Naive B cell (primary cell): ENCODE results near the gene WDR48. TPM values are rescaled to one million over a fixed set of nuclear protein-coding genes. Genes with fewer than 3 reads are reported as not detected.

Experiments used
- ATAC-seq, 2 donors: fragments of 150-1000 bp; cut with Tn5 transposase; 2 replicates each; pipeline ENCODE4 v1.10.0; 2021; ENCODE audit warnings: low read depth in 2 of 2, mild to moderate bottlenecking in 2 of 2, moderate library complexity in 2 of 2
- DNase-seq: peaks from one replicate; pipeline ENCODE4 v3.0.0; 2022
- H3K27ac Mint-ChIP-seq, 6 donors: one replicate each; pipeline ENCODE4 v1.8.0; 2020 to 2022; ENCODE audit warnings: mild to moderate bottlenecking in 6 of 6, mixed read lengths in 6 of 6, moderate library complexity in 5 of 6, inconsistent platforms in 2 of 6
- H3K27me3 Mint-ChIP-seq, 3 donors: one replicate each; pipeline ENCODE4 v1.8.0; 2021 to 2022; ENCODE audit warnings: mixed read lengths in 3 of 3, mild to moderate bottlenecking in 1 of 3
- H3K36me3 Mint-ChIP-seq, 2 donors: one replicate each; pipeline ENCODE4 v1.8.0; 2020 to 2022; ENCODE audit warnings: mixed read lengths in 2 of 2, inconsistent platforms in 1 of 2, mild to moderate bottlenecking in 1 of 2
- H3K4me1 Mint-ChIP-seq, 3 donors: one replicate each; pipeline ENCODE4 v1.8.0; 2020 to 2022; ENCODE audit warnings: mixed read lengths in 3 of 3, inconsistent platforms in 1 of 3, mild to moderate bottlenecking in 1 of 3, moderate library complexity in 1 of 3
- H3K4me3 Mint-ChIP-seq, 8 donors: one replicate each; pipeline ENCODE4 v1.8.0; 2020 to 2022; ENCODE audit warnings: mild to moderate bottlenecking in 8 of 8, mixed read lengths in 8 of 8, moderate library complexity in 8 of 8, inconsistent platforms in 2 of 8
- H3K9me3 Mint-ChIP-seq, 7 donors: one replicate each; pipeline ENCODE4 v1.8.0; 2020 to 2022; ENCODE audit warnings: mixed read lengths in 7 of 7, mild to moderate bottlenecking in 5 of 7, inconsistent platforms in 2 of 7, moderate library complexity in 1 of 7
- polyA plus RNA-seq, 6 donors: library from polyadenylated mRNA; unstranded; fragments of 300-500 nt; fragmentation: Illumina TruSeq; gene quantifications; one replicate each; pipeline ENCODE4 v1.2.3, GENCODE V29; 2021; ENCODE audit warnings: low read depth in 6 of 6

The WDR48 gene
- polyA plus RNA-seq, 6 donors from 2014 or later = 23.5 to 66.0 (median 54.3) TPM

GRCh38 chr3:39099242-39099641 lies 47.4 kb downstream of the WDR48 start:
- H3K27me3 Mint-ChIP-seq = no peaks in the 10 kb centered on the region
- DNase-seq (no peak), ATAC-seq (no peak)
- H3K27ac Mint-ChIP-seq = peak overlapping the region in 3 of 6 donors; percentile 41 to 66 (median 65)
- no peaks in the 10 kb centered on the region for H3K9me3 Mint-ChIP-seq
- H3K36me3 Mint-ChIP-seq = peaks cover under 1 to 9% of the 10 kb centered on the region in 2 donors
- peaks cover 30 to 34% (median 31%) of the 10 kb centered on the region in 3 donors for H3K4me1 Mint-ChIP-seq
- H3K4me3 Mint-ChIP-seq = no peak overlapping the region

GRCh38 chr3:39099738-39100499 lies 48.1 kb downstream of the WDR48 start:
- DNase-seq (no peak), ATAC-seq (no peak)
- Mint-ChIP-seq H3K4me3 (no peak overlapping the region), H3K4me1 (peaks cover 32 to 38% (median 36%) of the 10 kb centered on the region in 3 donors), H3K27me3 (no peaks in the 10 kb centered on the region), H3K27ac (peak overlapping the region in 5 of 6 donors; percentile 19 to 84 (median 42)), H3K9me3 (no peaks in the 10 kb centered on the region), H3K36me3 (peaks cover 0 to 3% of the 10 kb centered on the region in 2 donors)

GRCh38 chr3:39100500-39100886 lies 48.7 kb downstream of the WDR48 start:
- peak overlapping the region in 3 of 6 donors; percentile 38 to 84 (median 44) for H3K27ac Mint-ChIP-seq
- H3K36me3 Mint-ChIP-seq = no peaks in the 10 kb centered on the region
- ATAC-seq (no peak), DNase-seq (no peak)
- peaks cover 38 to 43% (median 42%) of the 10 kb centered on the region in 3 donors for H3K4me1 Mint-ChIP-seq
- H3K4me3 Mint-ChIP-seq = no peak overlapping the region
- H3K9me3 Mint-ChIP-seq = no peaks in the 10 kb centered on the region
- no peaks in the 10 kb centered on the region for H3K27me3 Mint-ChIP-seq

GRCh38 chr3:39101022-39101689 lies 49.3 kb downstream of the WDR48 start:
- DNase-seq (peak; percentile 42), ATAC-seq (peak; percentile 77 to 84)
- Mint-ChIP-seq H3K36me3 (no peaks in the 10 kb centered on the region), H3K4me3 (peak overlapping the region in 2 of 8 donors; percentile 5 to 19), H3K4me1 (peaks cover 45 to 50% (median 49%) of the 10 kb centered on the region in 3 donors), H3K27me3 (no peaks in the 10 kb centered on the region), H3K9me3 (no peaks in the 10 kb centered on the region), H3K27ac (peak overlapping the region; percentile 10 to 84 (median 50))

- Mint-ChIP-seq H3K27ac (peak overlapping the region in 5 of 6 donors; percentile 57 to 85 (median 73)), H3K27me3 (no peaks in the 10 kb centered on the region), H3K36me3 (peaks cover 0 to 2% of the 10 kb centered on the region in 2 donors), H3K9me3 (no peaks in the 10 kb centered on the region), H3K4me1 (peaks cover 52 to 59% (median 58%) of the 10 kb centered on the region in 3 donors), H3K4me3 (peak overlapping the region in 1 of 8 donors; percentile 38)
- no peak for ATAC-seq
- DNase-seq = no peak
Measured at GRCh38 chr3:39102504-39103323, 50.9 kb downstream of the WDR48 start.

GRCh38 chr3:39103324-39103693 lies 51.5 kb downstream of the WDR48 start:
- peaks cover 58 to 65% (median 64%) of the 10 kb centered on the region in 3 donors for H3K4me1 Mint-ChIP-seq
- H3K27ac Mint-ChIP-seq = peak overlapping the region in 5 of 6 donors; percentile 37 to 85 (median 58)
- H3K36me3 Mint-ChIP-seq = peaks cover 0 to 8% of the 10 kb centered on the region in 2 donors
- DNase-seq (no peak), ATAC-seq (no peak)
- H3K27me3 Mint-ChIP-seq = no peaks in the 10 kb centered on the region
- peak overlapping the region in 1 of 8 donors; percentile 38 for H3K4me3 Mint-ChIP-seq
- no peaks in the 10 kb centered on the region for H3K9me3 Mint-ChIP-seq

GRCh38 chr3:39103791-39104552 lies 52.2 kb downstream of the WDR48 start:
- DNase-seq (no peak), ATAC-seq (no peak)
- Mint-ChIP-seq H3K36me3 (peaks cover 0 to 9% of the 10 kb centered on the region in 2 donors), H3K4me3 (peak overlapping the region in 1 of 8 donors; percentile 99), H3K27ac (peak overlapping the region in 4 of 6 donors; percentile 64 to 86 (median 72)), H3K4me1 (peaks cover 65 to 71% (median 71%) of the 10 kb centered on the region in 3 donors), H3K27me3 (no peaks in the 10 kb centered on the region), H3K9me3 (no peaks in the 10 kb centered on the region)

- no peak for DNase-seq
- Mint-ChIP-seq H3K4me3 (peak overlapping the region in 7 of 8 donors; percentile 22 to 99 (median 95)), H3K36me3 (peaks cover 3 to 9% of the 10 kb centered on the region in 2 donors), H3K4me1 (peaks cover 71 to 83% (median 78%) of the 10 kb centered on the region in 3 donors), H3K27ac (peak overlapping the region in 5 of 6 donors; percentile 35 to 86 (median 58)), H3K27me3 (no peaks in the 10 kb centered on the region), H3K9me3 (no peaks in the 10 kb centered on the region)
- ATAC-seq = no peak
Measured at GRCh38 chr3:39104961-39105686, 53.3 kb downstream of the WDR48 start.

- ATAC-seq = no peak
- Mint-ChIP-seq H3K36me3 (peaks cover 9% of the 10 kb centered on the region in 2 donors), H3K4me1 (peaks cover 69 to 85% (median 75%) of the 10 kb centered on the region in 3 donors), H3K27ac (peak overlapping the region in 4 of 6 donors; percentile 68 to 91 (median 86)), H3K9me3 (no peaks in the 10 kb centered on the region), H3K4me3 (peak overlapping the region; percentile 6 to 99 (median 94)), H3K27me3 (no peaks in the 10 kb centered on the region)
- no peak for DNase-seq
Measured at GRCh38 chr3:39105687-39106063, 53.9 kb downstream of the WDR48 start.

- H3K36me3 Mint-ChIP-seq = peaks cover 9 to 14% of the 10 kb centered on the region in 2 donors
- no peaks in the 10 kb centered on the region for H3K9me3 Mint-ChIP-seq
- peak overlapping the region; percentile 10 to 91 (median 85) for H3K27ac Mint-ChIP-seq
- ATAC-seq (no peak), DNase-seq (no peak)
- peaks cover 62 to 81% (median 69%) of the 10 kb centered on the region in 3 donors for H3K4me1 Mint-ChIP-seq
- peak overlapping the region; percentile 84 to 99 (median 94) for H3K4me3 Mint-ChIP-seq
- no peaks in the 10 kb centered on the region for H3K27me3 Mint-ChIP-seq
Measured at GRCh38 chr3:39106281-39106811, 54.5 kb downstream of the WDR48 start.

- Mint-ChIP-seq H3K36me3 (peaks cover 9 to 20% of the 10 kb centered on the region in 2 donors), H3K27me3 (no peaks in the 10 kb centered on the region), H3K4me1 (peaks cover 60 to 77% (median 71%) of the 10 kb centered on the region in 3 donors), H3K4me3 (peak overlapping the region; percentile 84 to 99 (median 94)), H3K27ac (peak overlapping the region in 3 of 6 donors; percentile 62 to 95 (median 90)), H3K9me3 (no peaks in the 10 kb centered on the region)
- DNase-seq (no peak), ATAC-seq (no peak)
Measured at GRCh38 chr3:39106851-39107387, 55.1 kb downstream of the WDR48 start.
